Left ventricle myocardium inferior (tissue), 1 donor: Measurements from ENCODE around the gene GTF3A. TPM values are rescaled to one million over a fixed set of nuclear protein-coding genes. Genes with fewer than 3 reads are reported as not detected.

Source experiments
- DNase-seq: peaks from one replicate; pipeline ENCODE4 v3.0.0-alpha.2; 2020
- H3K27ac ChIP-seq: fragments of 200-600 bp; replicated peaks from 2 replicates; pipeline ENCODE4 v1.8.0; 2021
- H3K27me3 ChIP-seq: fragments of 200-600 bp; 2 replicates; pipeline ENCODE4 v1.8.0; 2021; ENCODE audit warnings: low read depth
- H3K36me3 ChIP-seq: fragments of 200-600 bp; 2 replicates; pipeline ENCODE4 v1.8.0; 2021
- H3K4me1 ChIP-seq: fragments of 200-600 bp; 2 replicates; pipeline ENCODE4 v1.8.0; 2021
- H3K4me3 ChIP-seq: fragments of 200-600 bp; 2 replicates; pipeline ENCODE4 v1.8.0; 2021; ENCODE audit warnings: mild to moderate bottlenecking, moderate library complexity
- H3K9me3 ChIP-seq: fragments of 200-600 bp; replicated peaks from 2 replicates; pipeline ENCODE4 v1.8.0; 2021
- intact Hi-C: fragments of 100-400 bp; cut with micrococcal nuclease; formaldehyde crosslinking; loops from one replicate; pipeline ENCODE4 v1.11.0; 2022
- total RNA-seq: library from RNA; stranded (reverse); fragmentation: NEBNext Ultra II Directional; extraction: Animal tissue kit (Norgen Biotek cat#: 25700); gene quantifications from one replicate; pipeline ENCODE4 v1.2.1, GENCODE V29; 2021
- TF ChIP-seq, protein P1 (sequence below): fragments of 200-600 bp; IDR thresholded peaks from 2 replicates; pipeline ENCODE4 v1.8.0; 2021; ENCODE audit warnings: antibody characterized with exemption, mild to moderate bottlenecking, borderline replicate concordance
- donor health status: DM: no; HTN: yes; CAD: no; lungs with severe emphysema.

The GTF3A gene
- total RNA-seq, 1 donor from 2014 or later: 176 TPM

DNA sequence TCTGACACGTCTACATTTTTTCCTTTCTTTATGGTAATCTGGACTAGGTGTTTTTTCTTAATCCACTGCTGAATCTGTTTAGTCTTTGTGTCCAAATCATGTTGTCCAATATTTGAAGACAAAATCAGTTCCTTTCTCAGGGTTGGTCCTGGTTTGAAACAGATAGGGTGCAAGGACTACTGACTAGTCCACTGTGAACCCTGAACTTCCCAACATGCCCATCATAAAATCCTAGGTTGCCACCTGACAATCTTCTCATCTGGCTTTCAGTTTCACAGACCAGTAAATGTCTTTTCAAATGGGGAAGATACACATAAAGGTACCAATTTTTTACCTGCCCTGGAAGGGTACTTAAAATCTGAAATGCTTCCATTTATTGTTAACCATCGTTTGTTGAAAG lies 12.7 kb downstream of the GTF3A start:
- H3K4me1 ChIP-seq: peaks cover 16% of the 10 kb centered on the region
- intact Hi-C loops: no loop called here
- H3K27ac ChIP-seq: no peak overlapping the region
- no peak for DNase-seq
- H3K9me3 ChIP-seq: no peaks in the 10 kb centered on the region
- peaks cover 85% of the 10 kb centered on the region for H3K36me3 ChIP-seq
- H3K27me3 ChIP-seq: no peaks in the 10 kb centered on the region
- H3K4me3 ChIP-seq: no peak overlapping the region
- TF ChIP-seq, protein P1, sequence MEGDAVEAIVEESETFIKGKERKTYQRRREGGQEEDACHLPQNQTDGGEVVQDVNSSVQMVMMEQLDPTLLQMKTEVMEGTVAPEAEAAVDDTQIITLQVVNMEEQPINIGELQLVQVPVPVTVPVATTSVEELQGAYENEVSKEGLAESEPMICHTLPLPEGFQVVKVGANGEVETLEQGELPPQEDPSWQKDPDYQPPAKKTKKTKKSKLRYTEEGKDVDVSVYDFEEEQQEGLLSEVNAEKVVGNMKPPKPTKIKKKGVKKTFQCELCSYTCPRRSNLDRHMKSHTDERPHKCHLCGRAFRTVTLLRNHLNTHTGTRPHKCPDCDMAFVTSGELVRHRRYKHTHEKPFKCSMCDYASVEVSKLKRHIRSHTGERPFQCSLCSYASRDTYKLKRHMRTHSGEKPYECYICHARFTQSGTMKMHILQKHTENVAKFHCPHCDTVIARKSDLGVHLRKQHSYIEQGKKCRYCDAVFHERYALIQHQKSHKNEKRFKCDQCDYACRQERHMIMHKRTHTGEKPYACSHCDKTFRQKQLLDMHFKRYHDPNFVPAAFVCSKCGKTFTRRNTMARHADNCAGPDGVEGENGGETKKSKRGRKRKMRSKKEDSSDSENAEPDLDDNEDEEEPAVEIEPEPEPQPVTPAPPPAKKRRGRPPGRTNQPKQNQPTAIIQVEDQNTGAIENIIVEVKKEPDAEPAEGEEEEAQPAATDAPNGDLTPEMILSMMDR: no peak

DNA sequence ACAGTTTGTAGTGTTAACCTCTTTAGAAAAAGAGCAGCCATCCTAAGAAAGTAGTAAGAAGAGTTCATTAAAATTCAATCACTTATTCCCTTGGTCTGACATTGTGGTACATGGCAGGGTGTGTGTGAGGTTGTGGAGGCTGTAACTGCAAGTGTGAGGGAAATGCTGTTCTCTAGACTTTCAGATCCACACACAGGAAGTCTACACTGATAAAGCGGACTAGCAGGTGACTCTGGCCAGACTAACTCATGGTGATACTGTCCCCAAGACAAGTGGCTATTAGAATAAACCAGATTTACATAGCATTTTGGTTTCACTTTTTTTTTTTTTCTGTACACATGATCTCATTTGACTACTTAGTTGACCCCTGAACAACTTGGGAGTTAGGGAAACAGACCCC lies 16.0 kb downstream of the GTF3A start:
- no peak for DNase-seq
- H3K27me3 ChIP-seq: no peaks in the 10 kb centered on the region
- intact Hi-C loops: loop anchor here (10.0 kb wide), 1 partner anchor 186 kb away; the partner anchor contains the start of gene RPL21
- no peak overlapping the region for H3K27ac ChIP-seq
- peaks cover 67% of the 10 kb centered on the region for H3K36me3 ChIP-seq
- H3K4me3 ChIP-seq: no peak overlapping the region
- peaks cover 43% of the 10 kb centered on the region for H3K4me1 ChIP-seq
- TF ChIP-seq, protein P1: no peak
- H3K9me3 ChIP-seq: no peaks in the 10 kb centered on the region

DNA sequence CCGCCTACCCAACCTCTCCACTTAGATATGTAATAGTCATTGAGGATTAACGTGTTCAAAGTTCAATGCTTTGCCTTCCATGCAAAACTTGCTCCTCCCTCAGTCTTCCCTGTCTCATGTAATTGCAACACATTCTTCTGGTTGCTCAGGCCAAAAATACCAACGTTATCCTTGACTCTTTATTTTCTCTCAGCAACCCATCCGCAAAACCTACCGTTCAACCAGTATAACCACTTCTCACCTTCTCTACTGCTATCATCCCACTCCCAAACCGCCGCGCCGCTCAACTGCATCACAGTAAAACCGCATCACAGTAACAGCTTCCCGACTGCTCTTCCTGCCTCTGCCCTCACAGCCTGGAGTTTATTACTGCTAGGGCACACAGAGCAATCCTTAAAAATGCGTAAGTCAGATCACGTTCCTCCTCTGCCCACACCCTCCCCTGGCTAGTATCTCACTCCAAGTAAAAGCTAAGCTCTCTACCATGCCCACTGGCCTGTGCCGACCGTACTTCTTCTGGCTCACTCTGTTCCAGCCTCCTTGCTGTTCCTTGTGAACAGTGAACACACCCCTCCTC lies 17.7 kb downstream of the GTF3A start:
- no peaks in the 10 kb centered on the region for H3K27me3 ChIP-seq
- peaks cover 61% of the 10 kb centered on the region for H3K4me1 ChIP-seq
- peaks cover 49% of the 10 kb centered on the region for H3K36me3 ChIP-seq
- TF ChIP-seq, protein P1: no peak
- intact Hi-C loops: loop anchor here (10.0 kb wide), 1 partner anchor 187 kb away; the partner anchor contains the start of gene RPL21
- H3K4me3 ChIP-seq: no peak overlapping the region
- no peaks in the 10 kb centered on the region for H3K9me3 ChIP-seq
- no peak overlapping the region for H3K27ac ChIP-seq
- no peak for DNase-seq

DNA sequence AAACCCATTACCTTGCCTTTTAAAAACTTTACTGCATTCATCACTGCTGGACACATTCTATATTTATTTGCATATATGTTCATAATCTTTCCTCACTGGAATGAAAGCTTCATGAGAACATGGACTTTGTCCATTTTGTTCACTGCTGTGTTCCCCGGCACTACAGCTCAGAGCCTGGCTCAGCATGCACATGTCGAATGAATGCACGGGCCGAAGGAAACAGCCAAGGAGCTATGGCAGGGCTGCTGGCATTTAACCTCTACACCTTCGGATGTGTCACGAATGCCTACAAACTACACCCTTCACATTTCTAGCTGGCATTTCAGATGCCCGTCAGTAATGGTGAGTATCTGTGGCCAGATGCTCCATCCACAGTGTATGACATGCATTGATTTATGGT lies 18.4 kb downstream of the GTF3A start:
- Histone ChIP-seq H3K27me3 (no peaks in the 10 kb centered on the region), H3K27ac (no peak overlapping the region), H3K4me3 (no peak overlapping the region), H3K36me3 (peaks cover 49% of the 10 kb centered on the region), H3K9me3 (no peaks in the 10 kb centered on the region), H3K4me1 (peaks cover 67% of the 10 kb centered on the region)
- intact Hi-C loops: loop anchor here (10.0 kb wide), 1 partner anchor 188 kb away; the partner anchor contains the start of gene RPL21
- DNase-seq: no peak
- TF ChIP-seq, protein P1: no peak

GRCh38 chr13:27446986-27447583 lies 22.7 kb downstream of the GTF3A start:
- H3K36me3 ChIP-seq: peaks cover 15% of the 10 kb centered on the region
- H3K4me3 ChIP-seq: peak overlapping the region; percentile 88
- H3K9me3 ChIP-seq: no peaks in the 10 kb centered on the region
- H3K27ac ChIP-seq: peak overlapping the region; percentile 100
- intact Hi-C loops: loop anchor here (10.0 kb wide), 1 partner anchor 192 kb away; the partner anchor contains the start of gene RPL21
- TF ChIP-seq, protein P1: no peak
- H3K4me1 ChIP-seq: peaks cover 93% of the 10 kb centered on the region
- DNase-seq: no peak
- no peaks in the 10 kb centered on the region for H3K27me3 ChIP-seq
